H1 (cell line): Measurements from ENCODE around the gene RPE. TPM values are rescaled to one million over a fixed set of nuclear protein-coding genes. Genes with fewer than 3 reads are reported as not detected.

ENCODE experiments used
- CTCF ChIA-PET: fragments of 300-600 bp; sonication (Branson Sonifier 250); formaldehyde crosslinking; loops from one replicate; lab custom pipeline; 2021; ENCODE audit not compliant: partially characterized antibody; lab: Charles Lee
- POLR2A ChIA-PET: fragments of 300-600 bp; sonication (Branson Sonifier 250); formaldehyde crosslinking; loops from one replicate; lab custom pipeline; 2021; ENCODE audit warnings: inconsistent platforms; ENCODE audit not compliant: partially characterized antibody; lab: Charles Lee
- DNase-seq, 2 experiments: peaks; one replicate each; pipeline versions ENCODE4 v3.0.0 to v3.0.0-alpha.2; 2010 to 2022; ENCODE audit warnings: low spot score in 2 of 2, low read depth in 1 of 2, mixed read lengths in 1 of 2
- FAIRE-seq: peaks from 2 replicates; lab custom pipeline; 2011; peaks lifted over from hg19 to GRCh38; lab: Jason Lieb, UNC
- H2AFZ ChIP-seq: 2 replicates; pipeline ENCODE4 v1.8.1; 2012; ENCODE audit warnings: low read length, inconsistent platforms
- H2AK5ac ChIP-seq: 2 replicates; pipeline ENCODE4 v1.6.1; 2013; ENCODE audit warnings: low read depth, low read length
- H2BK120ac ChIP-seq: replicated peaks from 2 replicates; pipeline ENCODE3; 2013; ENCODE audit warnings: low read depth, low read length, inconsistent platforms
- H2BK12ac ChIP-seq: 2 replicates; pipeline ENCODE4 v1.6.1; 2013; ENCODE audit warnings: low read depth, low read length
- H2BK15ac ChIP-seq: 2 replicates; pipeline ENCODE4 v1.6.1; 2013; ENCODE audit warnings: low read length
- H2BK20ac ChIP-seq: 2 replicates; pipeline ENCODE4 v1.6.1; 2013; ENCODE audit warnings: low read length
- H2BK5ac ChIP-seq: 2 replicates; pipeline ENCODE4 v1.6.1; 2013; ENCODE audit warnings: low read depth, low read length
- H3K14ac ChIP-seq: 2 replicates; pipeline ENCODE4 v1.6.1; 2013; ENCODE audit warnings: inconsistent platforms; ENCODE audit not compliant: insufficient read length
- H3K18ac ChIP-seq: 2 replicates; pipeline ENCODE4 v1.6.1; 2013; ENCODE audit warnings: low read length; ENCODE audit errors: extremely low read depth
- H3K23ac ChIP-seq: 2 replicates; pipeline ENCODE4 v1.6.1; 2013; ENCODE audit warnings: inconsistent platforms; ENCODE audit not compliant: insufficient read length
- H3K23me2 ChIP-seq: 2 replicates; pipeline ENCODE4 v1.6.1; 2013; ENCODE audit warnings: low read depth, low read length
- H3K27ac ChIP-seq: 2 replicates; pipeline ENCODE4 v1.6.1; 2011; ENCODE audit warnings: low read depth, low read length, inconsistent platforms
- H3K27me3 ChIP-seq, 4 experiments: replicated peaks in 1 of 4; 1 replicate in 1 of 4; 2 replicates in 3 of 4; pipeline versions ENCODE4 v1.6.1 to v1.8.1; 2011 to 2013; ENCODE audit warnings: low read length in 3 of 4, mild to moderate bottlenecking in 3 of 4, inconsistent platforms in 2 of 4, mixed read lengths in 2 of 4, moderate library complexity in 1 of 4; ENCODE audit not compliant: control insufficient read depth in 3 of 4, insufficient read depth in 3 of 4; ENCODE audit errors: extremely low read depth in 1 of 4
- H3K36me3 ChIP-seq, 4 experiments: 2 replicates each; pipeline versions ENCODE4 v1.6.1 to v1.8.1; 2011 to 2013; ENCODE audit warnings: mild to moderate bottlenecking in 4 of 4, low read length in 3 of 4, moderate library complexity in 2 of 4, control low read depth in 1 of 4, inconsistent platforms in 1 of 4; ENCODE audit not compliant: insufficient read depth in 4 of 4, control insufficient read depth in 2 of 4
- H3K4ac ChIP-seq: replicated peaks from 2 replicates; pipeline ENCODE3; 2013; ENCODE audit warnings: low read length, low read depth, mixed read lengths, inconsistent platforms; ENCODE audit not compliant: insufficient read length
- H3K4me1 ChIP-seq, 4 experiments: replicated peaks in 1 of 4; 1 replicate in 1 of 4; 2 replicates in 3 of 4; pipeline versions ENCODE4 v1.6.1 to v1.8.1; 2011 to 2013; ENCODE audit warnings: low read length in 3 of 4, inconsistent platforms in 2 of 4, mixed read lengths in 1 of 4; ENCODE audit not compliant: insufficient read depth in 4 of 4, control insufficient read depth in 3 of 4
- H3K4me2 ChIP-seq, 2 experiments: 2 replicates each; pipeline versions ENCODE4 v1.6.1 to v1.8.1; 2011 to 2013; ENCODE audit warnings: low read depth in 2 of 2, low read length in 2 of 2, control low read depth in 1 of 2, inconsistent platforms in 1 of 2, mild to moderate bottlenecking in 1 of 2; ENCODE audit not compliant: insufficient read depth in 1 of 2
- H3K4me3 ChIP-seq, 4 experiments: fragments of 200-600, 300-600 bp in 1 of 4; sonication (generic), shearing (Covaris generic), sonication (Bioruptor Twin) in 1 of 4; 2 replicates each; pipeline versions ENCODE4 v1.5.1 to v1.8.1; 2011 to 2016; ENCODE audit warnings: low read length in 4 of 4, low read depth in 3 of 4, control low read depth in 2 of 4, inconsistent platforms in 2 of 4, mild to moderate bottlenecking in 2 of 4, mixed read lengths in 1 of 4, moderate library complexity in 1 of 4; ENCODE audit not compliant: insufficient read depth in 2 of 4; ENCODE audit errors: extremely low read depth in 1 of 4
- H3K56ac ChIP-seq: replicated peaks from 2 replicates; pipeline ENCODE3; 2013; ENCODE audit warnings: low read depth, mild to moderate bottlenecking, mixed read lengths, low read length, inconsistent platforms; ENCODE audit not compliant: insufficient read length
- H3K79me1 ChIP-seq: 2 replicates; pipeline ENCODE4 v1.6.1; 2013; ENCODE audit warnings: low read depth, low read length, control low read depth
- H3K79me2 ChIP-seq, 2 experiments: 2 replicates each; pipeline versions ENCODE4 v1.6.1 to v1.8.1; 2012 to 2013; ENCODE audit warnings: low read length in 2 of 2, mild to moderate bottlenecking in 2 of 2, inconsistent platforms in 1 of 2; ENCODE audit not compliant: insufficient read depth in 2 of 2, control insufficient read depth in 1 of 2
- H3K9ac ChIP-seq, 4 experiments: replicated peaks in 1 of 4; 1 replicate in 1 of 4; 2 replicates in 3 of 4; pipeline versions ENCODE4 v1.6.1 to v1.8.1; 2011 to 2013; ENCODE audit warnings: low read depth in 3 of 4, low read length in 3 of 4, control low read depth in 2 of 4, mild to moderate bottlenecking in 2 of 4, moderate library complexity in 2 of 4, inconsistent platforms in 1 of 4; ENCODE audit errors: extremely low read depth in 1 of 4
- H3K9me3 ChIP-seq, 2 experiments: 2 replicates each; pipeline versions ENCODE4 v1.6.1 to v1.8.1; 2012 to 2013; ENCODE audit warnings: mild to moderate bottlenecking in 2 of 2, moderate library complexity in 2 of 2, control low read depth in 1 of 2, inconsistent platforms in 1 of 2, low read depth in 1 of 2, low read length in 1 of 2, mixed read lengths in 1 of 2; ENCODE audit not compliant: insufficient read depth in 2 of 2
- H4K20me1 ChIP-seq, 2 experiments: replicated peaks in 1 of 2; 2 replicates each; pipeline versions ENCODE3 to v1.8.1; 2011 to 2013; ENCODE audit warnings: inconsistent platforms in 2 of 2, low read length in 2 of 2, mild to moderate bottlenecking in 1 of 2; ENCODE audit not compliant: insufficient read depth in 2 of 2, control insufficient read depth in 1 of 2
- H4K5ac ChIP-seq: 2 replicates; pipeline ENCODE4 v1.6.1; 2013; ENCODE audit warnings: low read length, low read depth, mixed read lengths, inconsistent platforms; ENCODE audit not compliant: insufficient read length
- H4K8ac ChIP-seq: 2 replicates; pipeline ENCODE4 v1.8.0; 2013; ENCODE audit warnings: mild to moderate bottlenecking, moderate library complexity, low read length, inconsistent platforms; ENCODE audit not compliant: insufficient read depth; ENCODE audit errors: extremely low read depth
- H4K91ac ChIP-seq: replicated peaks from 2 replicates; pipeline ENCODE3; 2013; ENCODE audit warnings: low read length, mixed read lengths, inconsistent platforms; ENCODE audit not compliant: insufficient read length
- CREB1 ChIP-seq: IDR thresholded peaks from 2 replicates; pipeline ENCODE4 v1.6.1; 2012; ENCODE audit warnings: inconsistent platforms
- WGBS, 2 experiments: shearing (Covaris generic) in 1 of 2; methylation state at CpG; one replicate each; pipeline versions ENCODE4 v1.1.6 to v1.1.7; 2013 to 2015; ENCODE audit warnings: low lambda C conversion rate in 2 of 2, mixed read lengths in 2 of 2, inconsistent platforms in 1 of 2, low coverage in 1 of 2, missing lambda C conversion rate in 1 of 2; ENCODE audit not compliant: insufficient replicate concordance in 2 of 2, insufficient coverage in 1 of 2, insufficient read length in 1 of 2; ENCODE audit errors: extremely low coverage in 1 of 2, missing lambda C conversion rate in 1 of 2; 5-methylcytosine and 5-hydroxymethylcytosine counted together
- polyA plus RNA-seq, 7 experiments: library from polyadenylated mRNA; depleted of rRNA in 3 of 7; stranded (reverse) in 5 of 7; unstranded in 2 of 7; fragments of >200 nt in 5 of 7; fragments of 200-250 nt in 2 of 7; gene quantifications; 1 replicate in 5 of 7; 2 replicates in 1 of 7; 4 replicates in 1 of 7; pipeline versions ENCODE4 v1.2.1 to v1.2.3, GENCODE V29; 2011 to 2013; ENCODE audit warnings: missing spikeins in 2 of 7, mixed read lengths in 2 of 7
- total RNA-seq: library from RNA; stranded (reverse); fragmentation: NEBNext Ultra II Directional; extraction: Animal tissue kit (Norgen Biotek cat#: 25700); gene quantifications from 2 replicates; pipeline ENCODE4 v1.2.1, GENCODE V29; 2021
- TF ChIP-seq, protein P1 (sequence below): IDR thresholded peaks from 2 replicates; pipeline ENCODE4 v1.6.1; 2011; ENCODE audit warnings: low read length, improper control_type of control experiment

RPE gene
- total and polyA plus RNA-seq, 2 of the 8 experiments (the other 6 are each of a cell fraction or from before 2014, with no cell fraction given), result 77.8 to 102 TPM

DNA sequence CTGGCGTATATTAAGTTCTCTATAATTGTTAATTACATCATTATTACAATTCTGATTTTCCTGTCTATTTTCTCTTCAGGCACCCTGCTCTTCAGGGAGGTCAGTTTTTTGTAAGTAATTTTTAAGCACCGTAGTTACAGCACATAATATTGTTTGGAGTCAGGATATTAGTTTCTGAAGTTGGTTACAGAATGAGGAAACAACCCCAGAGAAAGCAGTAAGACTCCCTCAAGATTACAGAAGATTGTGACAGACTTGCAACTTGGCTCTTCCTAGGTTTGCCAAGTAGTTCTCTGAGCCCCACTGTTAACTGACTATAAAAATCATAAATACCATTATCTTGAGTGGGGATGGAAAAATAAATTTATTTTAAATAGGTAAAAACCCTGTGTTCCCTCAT lies 921 bp downstream of the RPE start:
- Histone ChIP-seq H2BK120ac (no peak overlapping the region), H4K91ac (no peak overlapping the region), H3K14ac (no peak overlapping the region), H2BK12ac (no peak overlapping the region), H3K36me3 (peaks cover 0 to 15% (median 0%) of the 10 kb centered on the region in 4 experiments; a peak in 2 of 8 replicates), H2BK5ac (no peak overlapping the region), H3K56ac (no peak overlapping the region), H3K23ac (no peak overlapping the region), H4K20me1 (peaks cover 3 to 16% of the 10 kb centered on the region in 2 experiments), H3K27ac (no peak overlapping the region), H4K8ac (no peak overlapping the region), H2BK15ac (no peak overlapping the region), H3K18ac (no peak overlapping the region; the same call in 1 of the 2 replicates), H3K27me3 (no peaks in the 10 kb centered on the region), H3K79me2 (peaks cover 28 to 59% of the 10 kb centered on the region in 2 experiments), H3K4me2 (peak overlapping the region; percentile 67 to 79), H3K23me2 (peaks cover 7% of the 10 kb centered on the region; the same call in 1 of the 2 replicates), H3K9me3 (no peaks in the 10 kb centered on the region), H3K4me3 (peak overlapping the region; percentile 73 to 97 (median 90)), H2AFZ (no peak overlapping the region), H3K4me1 (peaks cover 0 to 2% (median 0%) of the 10 kb centered on the region in 4 experiments; a peak in 2 of 7 replicates), H3K9ac (peak overlapping the region in 3 of 4 experiments; percentile 90 to 91 (median 90); a peak in 4 of 7 replicates), H2BK20ac (no peak overlapping the region), H4K5ac (no peak overlapping the region), H3K79me1 (peaks cover 6% of the 10 kb centered on the region; the same call in 1 of the 2 replicates)
- FAIRE-seq (no peak), DNase-seq (no peak)
- ChIA-PET POLR2A (interaction anchor here (0.6 to 1.5 kb wide), 5 partner anchors 9 to 185 kb away, joined by 3 to 4 read pairs (median 4); no protein-coding TSS in a partner anchor), CTCF (interaction anchor here (1.3 kb wide), 1 partner anchor 42 kb away, joined by 3 read pairs; no protein-coding TSS in a partner anchor)
- WGBS, 2 experiments, result 43% methylated on average over 2 of the region's 2 CpGs; no CpG with 5 or more reads in 1 of the 2 experiments
- TF ChIP-seq CREB1, result no peak
- TF ChIP-seq, protein P1, sequence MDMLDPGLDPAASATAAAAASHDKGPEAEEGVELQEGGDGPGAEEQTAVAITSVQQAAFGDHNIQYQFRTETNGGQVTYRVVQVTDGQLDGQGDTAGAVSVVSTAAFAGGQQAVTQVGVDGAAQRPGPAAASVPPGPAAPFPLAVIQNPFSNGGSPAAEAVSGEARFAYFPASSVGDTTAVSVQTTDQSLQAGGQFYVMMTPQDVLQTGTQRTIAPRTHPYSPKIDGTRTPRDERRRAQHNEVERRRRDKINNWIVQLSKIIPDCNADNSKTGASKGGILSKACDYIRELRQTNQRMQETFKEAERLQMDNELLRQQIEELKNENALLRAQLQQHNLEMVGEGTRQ, result no peak
- TF ChIP-seq, all 59 proteins: peak for 0
- no peak overlapping the region for H2AK5ac ChIP-seq
- no peak overlapping the region for H3K4ac ChIP-seq
